Measurements from ENCODE around the gene GTPBP6. TPM values are rescaled to one million over a fixed set of nuclear protein-coding genes. Genes with fewer than 3 reads are reported as not detected.
"Not testable (repeated sequence)": the region's sequence is repeated elsewhere in the genome, so short reads cannot be mapped to it uniquely, and the experiment has no call there.

GTPBP6 gene
- total RNA-seq, 8 experiments from 2014 or later: 13.3 to 60.2 (median 26.0) TPM

DNA sequence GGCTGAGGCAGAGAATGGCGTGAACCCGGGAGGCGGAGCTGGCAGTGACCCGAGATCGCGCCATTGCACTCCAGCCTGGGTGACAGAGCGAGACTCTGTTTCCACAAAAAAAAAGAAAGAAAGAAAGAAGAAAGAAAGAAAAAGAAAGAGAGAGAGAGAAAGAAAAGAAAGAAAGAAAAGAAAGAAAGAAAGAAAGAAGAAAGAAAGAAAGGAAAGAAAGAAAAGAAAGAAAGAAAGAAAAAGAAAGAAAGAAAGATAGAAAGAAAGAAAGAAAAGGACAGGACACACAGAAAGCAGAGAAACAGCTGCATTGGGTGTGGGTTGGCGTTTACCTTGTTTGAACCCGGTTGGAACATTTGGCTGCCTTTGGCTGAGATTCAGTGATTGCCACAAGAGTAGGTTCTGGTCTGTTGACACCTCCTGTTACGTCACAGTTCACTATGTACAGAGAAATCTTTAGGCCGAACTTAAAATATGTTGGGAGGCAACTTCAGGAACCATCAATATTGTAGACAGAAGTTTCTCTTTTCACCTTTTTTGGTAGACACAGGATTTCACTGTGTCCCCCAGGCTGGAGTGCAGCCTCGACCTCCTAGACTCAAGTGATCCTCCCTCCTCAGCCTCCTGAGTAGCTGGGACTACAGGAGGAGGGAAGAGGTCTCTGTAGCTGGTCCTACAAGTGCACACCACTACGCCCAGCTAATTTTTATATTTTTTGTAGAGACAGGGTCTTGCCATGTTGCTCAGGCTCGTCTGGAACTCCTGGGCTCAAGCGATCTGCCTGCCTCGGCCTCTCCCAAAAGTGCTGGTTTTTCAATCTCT, 53.8 kb downstream of the GTPBP6 start:
- Histone ChIP-seq H3K4me1 (replicated peaks in 1 of 2) (peaks cover 10 to 19% of the 10 kb centered on the region in 2 donors), H3K27ac (no peak overlapping the region), H3K4me3 (no peak overlapping the region)
- in situ Hi-C loops (cut with MboI; ENCODE audit: low pct_unique_long_range_greater_than_20kb in 2 of 9, low sequenced_read_pairs in 9 of 9, unreplicated experiment in 9 of 9): no loop called here
- WGBS, 10 experiments: 18 to 100% (median 84%) methylated on average over 2 to 16 of the region's 16 CpGs
- no peak for ATAC-seq (replicated peaks in 6 of 8)

DNA sequence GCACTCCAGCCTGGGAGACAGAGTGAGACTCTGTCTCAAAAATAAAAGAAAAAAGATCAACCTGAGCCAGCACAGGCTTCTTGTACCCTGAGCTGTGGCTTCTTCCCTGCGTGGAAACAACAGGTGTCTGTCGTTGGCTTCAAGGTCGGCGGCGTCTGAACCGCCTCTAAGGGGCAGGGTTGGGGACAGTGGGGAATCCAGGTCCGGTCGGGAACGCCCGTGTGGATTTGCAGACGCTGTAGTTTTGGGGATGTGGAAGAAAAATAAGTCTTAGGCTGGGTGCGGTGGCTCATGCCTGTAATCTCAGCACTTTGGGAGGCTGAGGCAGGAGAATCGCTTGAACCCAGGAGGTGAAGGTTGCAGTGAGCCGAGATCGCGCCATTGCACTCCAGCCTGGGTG, 54.6 kb downstream of the GTPBP6 start:
- in situ Hi-C loops (cut with MboI; ENCODE audit: low pct_unique_long_range_greater_than_20kb in 2 of 9, low sequenced_read_pairs in 9 of 9, unreplicated experiment in 9 of 9); H3K4me3 ChIP-seq; H3K27ac ChIP-seq; ATAC-seq (replicated peaks in 6 of 8): not testable (repeated sequence)
- peaks cover 10 to 21% of the 10 kb centered on the region in 2 donors for H3K4me1 ChIP-seq (replicated peaks in 1 of 2)
- 80 to 100% (median 91%) methylated on average over 1 to 12 of the region's 16 CpGs; no CpG with 5 or more reads in 6 of the 10 experiments for WGBS, 10 experiments

DNA sequence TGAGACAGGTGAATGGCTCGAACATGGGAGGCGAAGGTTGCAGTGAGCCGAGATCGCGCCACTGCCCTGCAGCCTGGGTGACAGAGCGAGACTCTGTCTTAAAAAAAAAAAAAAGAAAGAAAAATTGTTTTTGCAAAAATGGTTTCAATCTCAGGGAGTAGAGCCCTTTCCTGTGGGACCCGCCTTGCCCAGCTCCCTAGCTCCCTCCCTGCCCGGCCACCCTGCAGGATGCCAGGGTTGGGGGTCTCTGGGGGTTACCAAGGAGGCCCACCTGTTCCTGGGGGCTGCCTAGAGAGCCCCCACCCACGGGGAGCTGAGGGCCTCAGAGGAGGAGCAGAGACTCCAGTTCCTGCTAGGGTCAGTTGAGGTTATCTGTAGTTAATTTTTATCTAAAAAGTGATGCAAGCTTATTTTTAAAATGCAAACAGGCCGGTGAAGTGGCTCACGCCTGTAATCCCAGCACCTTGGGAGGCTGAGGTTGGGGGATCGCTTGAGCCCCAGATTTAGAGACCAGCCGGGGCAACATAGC, 56.2 kb downstream of the GTPBP6 start:
- 60 to 100% (median 88%) methylated on average over 1 to 10 of the region's 13 CpGs; no CpG with 5 or more reads in 1 of the 10 experiments for WGBS, 10 experiments
- no peak overlapping the region for H3K27ac ChIP-seq
- no peak for ATAC-seq (replicated peaks in 6 of 8)

DNA sequence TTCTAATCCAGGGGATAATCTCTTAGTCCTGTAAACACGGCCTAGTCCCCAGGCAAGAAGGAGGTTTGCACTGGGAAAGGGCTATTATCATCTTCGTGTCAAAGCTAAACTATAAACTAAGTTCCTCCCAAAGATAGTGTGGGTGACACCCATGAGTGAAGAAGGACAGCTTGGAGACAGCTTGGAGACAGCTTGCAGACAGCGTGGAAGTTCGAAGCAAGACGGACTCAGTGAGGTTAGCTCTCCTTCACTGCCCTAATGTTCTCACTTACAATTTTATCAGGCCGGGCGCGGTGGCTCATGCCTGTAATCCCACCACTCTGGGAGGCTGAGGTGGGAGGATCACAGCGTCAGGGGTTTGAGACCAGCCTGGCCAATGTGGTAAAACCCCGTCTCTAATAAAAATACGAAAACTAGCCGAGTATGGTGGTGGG, 56.7 kb downstream of the GTPBP6 start:
- H3K4me3 ChIP-seq: no peak overlapping the region
- peaks cover 10 to 21% of the 10 kb centered on the region in 2 donors for H3K4me1 ChIP-seq (replicated peaks in 1 of 2)
- no peak overlapping the region for H3K27ac ChIP-seq
- in situ Hi-C loops (cut with MboI; ENCODE audit: low pct_unique_long_range_greater_than_20kb in 2 of 9, low sequenced_read_pairs in 9 of 9, unreplicated experiment in 9 of 9): no loop called here
- ATAC-seq (replicated peaks in 6 of 8): peak in 5 of 8 experiments; percentile 11 to 71 (median 28)
- WGBS, 10 experiments: 0 to 93% (median 84%) methylated on average over 1 to 7 of the region's 12 CpGs; no CpG with 5 or more reads in 3 of the 10 experiments

More for the DNA sequence above, 56.2 kb downstream of the GTPBP6 start:
- Histone ChIP-seq H3K4me1 (replicated peaks in 1 of 2) (peaks cover 10 to 21% of the 10 kb centered on the region in 2 donors), H3K4me3 (no peak overlapping the region)
- in situ Hi-C loops (cut with MboI; ENCODE audit: low pct_unique_long_range_greater_than_20kb in 2 of 9, low sequenced_read_pairs in 9 of 9, unreplicated experiment in 9 of 9): no loop called here

DNA sequence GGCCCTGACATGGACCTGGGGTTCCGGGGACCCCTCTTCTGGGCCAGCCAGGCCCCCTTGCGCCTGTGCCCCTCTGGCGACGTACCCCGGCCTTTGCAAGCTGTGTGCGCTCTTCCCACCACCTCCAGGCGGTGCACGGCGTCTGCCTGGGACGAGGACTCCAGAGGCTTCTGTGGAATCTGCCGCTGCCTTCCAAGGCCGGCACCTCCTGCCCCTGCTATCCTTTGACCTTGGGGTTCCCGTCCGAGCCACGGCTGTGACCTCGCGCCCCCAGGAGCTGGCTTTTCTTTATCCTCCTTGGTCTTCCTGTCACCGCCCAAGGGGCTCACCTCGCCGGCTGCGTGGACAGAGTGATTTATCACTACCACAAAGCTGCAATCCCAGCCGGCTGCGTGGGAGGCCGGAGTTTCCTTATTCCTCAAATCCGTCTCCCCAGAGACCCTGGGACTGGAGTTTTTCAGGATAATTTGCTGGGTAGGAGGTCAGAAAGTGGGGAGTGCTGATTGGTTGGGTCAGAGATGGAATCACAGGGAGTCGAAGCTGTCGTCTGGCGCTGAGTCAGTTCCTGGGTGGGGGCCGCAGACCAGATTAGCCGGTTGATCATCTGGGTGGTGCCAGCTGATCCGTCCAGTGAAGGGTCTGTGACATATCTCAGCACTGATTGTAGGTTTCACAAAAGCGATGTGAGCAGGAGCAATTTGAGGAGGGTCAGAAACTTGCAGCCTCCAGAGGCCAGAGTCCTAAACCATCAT, 57.3 kb downstream of the GTPBP6 start:
- 8 to 81% (median 39%) methylated on average over 1 to 11 of the region's 32 CpGs; no CpG with 5 or more reads in 2 of the 10 experiments for WGBS, 10 experiments
- Histone ChIP-seq H3K27ac (peak overlapping the region; percentile 22 to 73), H3K4me3 (no peak overlapping the region), H3K4me1 (replicated peaks in 1 of 2) (peaks cover 10 to 21% of the 10 kb centered on the region in 2 donors)
- ATAC-seq (replicated peaks in 6 of 8): peak in 7 of 8 experiments; percentile 59 to 94 (median 92)
- in situ Hi-C loops (cut with MboI; ENCODE audit: low pct_unique_long_range_greater_than_20kb in 2 of 9, low sequenced_read_pairs in 9 of 9, unreplicated experiment in 9 of 9): no loop called here

DNA sequence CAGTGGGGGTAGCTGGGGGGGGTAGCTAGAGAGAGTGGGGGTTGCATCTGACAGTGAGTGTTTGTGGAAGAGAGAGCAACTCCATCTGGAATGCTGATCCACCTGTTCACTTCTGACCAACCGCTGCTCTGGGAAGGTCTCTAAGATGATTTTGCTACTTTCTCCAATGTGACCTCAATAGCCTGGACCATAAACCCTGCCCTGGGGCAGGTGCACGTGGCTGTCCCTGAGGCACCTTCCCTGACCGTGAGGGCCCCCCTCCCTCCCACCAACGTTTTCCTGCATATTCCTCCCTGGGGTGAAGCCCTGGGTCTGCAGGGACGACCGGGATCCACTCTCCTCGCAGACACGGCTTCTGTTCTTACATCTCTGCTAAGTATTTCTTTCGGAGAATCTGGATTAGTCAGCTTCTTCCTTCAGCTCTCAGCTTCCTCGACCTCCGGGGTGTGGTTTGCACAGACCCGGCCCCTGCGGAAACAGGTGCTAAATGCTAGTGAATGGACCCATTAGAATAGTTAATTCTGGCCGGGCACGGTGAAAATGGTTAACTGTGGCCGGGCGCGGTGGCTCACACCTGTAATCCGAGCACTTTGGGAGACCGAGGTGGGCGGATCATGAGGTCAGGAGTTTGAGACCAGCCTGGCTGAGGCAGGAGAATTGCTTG, 58.8 kb downstream of the GTPBP6 start:
- WGBS, 10 experiments: 0 to 80% (median 54%) methylated on average over 1 to 11 of the region's 21 CpGs; no CpG with 5 or more reads in 3 of the 10 experiments
- in situ Hi-C loops (cut with MboI; ENCODE audit: low pct_unique_long_range_greater_than_20kb in 2 of 9, low sequenced_read_pairs in 9 of 9, unreplicated experiment in 9 of 9): no loop called here
- H3K4me3 ChIP-seq: no peak overlapping the region
- H3K27ac ChIP-seq: no peak overlapping the region
- no peak for ATAC-seq (replicated peaks in 6 of 8)
- H3K4me1 ChIP-seq (replicated peaks in 1 of 2): peaks cover 10 to 21% of the 10 kb centered on the region in 2 donors

DNA sequence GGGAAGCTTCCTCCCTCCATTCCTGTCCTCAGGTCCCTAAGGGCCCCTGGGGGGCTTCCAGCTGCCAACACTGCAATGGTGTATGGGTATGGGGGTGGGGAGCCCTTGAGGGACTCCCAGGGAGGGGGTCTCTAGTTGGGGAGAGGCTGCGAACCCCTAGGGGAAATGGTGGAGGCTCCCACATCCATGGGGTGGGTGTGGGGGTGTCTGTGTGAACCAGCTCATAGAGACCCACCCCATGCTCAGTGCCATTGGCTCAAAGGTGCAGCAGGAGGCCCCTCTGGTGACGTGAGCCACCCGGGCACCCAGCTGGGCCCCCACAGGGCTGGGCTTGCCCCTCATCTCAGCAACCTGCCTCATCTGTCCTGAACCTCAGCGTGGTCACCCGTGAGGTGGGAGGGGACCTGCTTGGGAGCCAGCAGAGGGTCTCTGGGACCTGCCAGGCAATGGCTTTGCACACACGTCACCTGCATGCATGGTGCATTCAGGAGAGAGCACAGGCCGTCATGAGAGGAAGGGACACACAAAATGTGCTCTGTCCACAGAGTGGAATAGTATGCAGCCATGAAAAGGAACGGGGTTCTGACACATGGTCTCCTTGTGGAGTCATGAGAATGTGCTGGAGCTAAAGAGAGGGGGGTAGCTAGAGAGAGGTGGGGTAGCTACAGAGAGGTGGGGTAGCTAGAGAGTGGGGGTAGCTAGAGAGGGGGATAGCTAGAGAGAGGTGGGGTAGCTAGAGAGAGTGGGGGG, 60.1 kb downstream of the GTPBP6 start:
- no peak overlapping the region for H3K4me3 ChIP-seq
- in situ Hi-C loops (cut with MboI; ENCODE audit: low pct_unique_long_range_greater_than_20kb in 2 of 9, low sequenced_read_pairs in 9 of 9, unreplicated experiment in 9 of 9): no loop called here
- H3K27ac ChIP-seq: no peak overlapping the region
- peaks cover 10 to 21% of the 10 kb centered on the region in 2 donors for H3K4me1 ChIP-seq (replicated peaks in 1 of 2)
- WGBS, 10 experiments: 60% methylated on average over 3 of the region's 8 CpGs; no CpG with 5 or more reads in 9 of the 10 experiments
- ATAC-seq (replicated peaks in 6 of 8): no peak

DNA sequence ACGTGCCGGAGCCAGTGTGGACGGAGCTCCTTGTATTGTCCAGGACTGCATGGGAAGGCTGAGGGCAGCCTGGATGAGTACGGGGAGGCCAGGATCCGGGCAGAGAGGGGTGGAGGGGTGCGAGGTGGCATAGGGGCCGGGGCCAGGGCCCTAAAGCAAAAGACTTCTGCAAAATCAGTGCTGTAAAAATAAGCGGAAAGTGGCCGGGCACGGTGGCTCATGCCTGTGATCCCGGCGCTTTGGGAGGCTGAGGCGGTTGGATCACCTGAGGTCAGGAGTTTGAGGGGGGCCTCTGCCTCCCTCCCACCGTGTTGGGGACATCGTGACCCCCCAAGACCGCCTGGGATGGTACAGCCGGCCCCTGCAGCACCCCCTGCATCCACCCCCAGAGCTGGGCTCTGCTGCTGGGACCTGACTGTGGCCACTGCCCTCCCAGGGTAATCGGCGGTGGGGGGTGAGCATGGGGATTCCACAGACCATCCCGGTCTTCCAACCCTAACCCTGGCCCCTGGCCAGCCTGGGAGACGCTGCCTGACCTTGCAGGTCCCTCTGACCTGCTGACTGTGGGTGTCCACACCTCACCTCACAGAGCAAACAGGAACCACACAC, 60.8 kb downstream of the GTPBP6 start:
- no peak overlapping the region for H3K27ac ChIP-seq
- peaks cover 10 to 21% of the 10 kb centered on the region in 2 donors for H3K4me1 ChIP-seq (replicated peaks in 1 of 2)
- H3K4me3 ChIP-seq: no peak overlapping the region
- in situ Hi-C loops (cut with MboI; ENCODE audit: low pct_unique_long_range_greater_than_20kb in 2 of 9, low sequenced_read_pairs in 9 of 9, unreplicated experiment in 9 of 9): no loop called here
- no peak for ATAC-seq (replicated peaks in 6 of 8)
- WGBS, 10 experiments: 82 to 100% (median 87%) methylated on average over 1 to 7 of the region's 21 CpGs; no CpG with 5 or more reads in 7 of the 10 experiments

DNA sequence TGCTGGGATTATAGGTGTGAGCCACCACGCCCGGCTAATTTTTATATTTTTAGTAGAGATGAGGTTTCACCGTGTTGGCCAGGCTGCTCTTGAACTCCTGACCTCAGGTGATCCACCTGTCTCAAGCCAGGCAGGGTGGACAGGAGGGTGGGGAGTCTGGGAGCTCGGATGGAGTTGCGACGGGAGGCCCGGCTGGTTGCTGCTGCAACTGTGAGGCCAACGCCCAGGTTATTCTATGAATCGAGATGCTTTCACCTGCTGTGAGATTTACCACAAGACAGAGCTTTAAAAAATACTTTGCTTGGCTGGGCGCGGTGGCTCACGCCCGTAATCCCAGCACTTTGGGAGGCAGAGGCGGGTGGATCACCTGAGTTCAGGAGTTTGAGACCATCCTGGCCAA, 61.5 kb downstream of the GTPBP6 start:
- H3K4me3 ChIP-seq; ATAC-seq (replicated peaks in 6 of 8); in situ Hi-C loops (cut with MboI; ENCODE audit: low pct_unique_long_range_greater_than_20kb in 2 of 9, low sequenced_read_pairs in 9 of 9, unreplicated experiment in 9 of 9); H3K27ac ChIP-seq: not testable (repeated sequence)
- WGBS, 10 experiments: 50 to 96% (median 89%) methylated on average over 3 to 9 of the region's 14 CpGs; no CpG with 5 or more reads in 3 of the 10 experiments
- peaks cover 7 to 17% of the 10 kb centered on the region in 2 donors for H3K4me1 ChIP-seq (replicated peaks in 1 of 2)

DNA sequence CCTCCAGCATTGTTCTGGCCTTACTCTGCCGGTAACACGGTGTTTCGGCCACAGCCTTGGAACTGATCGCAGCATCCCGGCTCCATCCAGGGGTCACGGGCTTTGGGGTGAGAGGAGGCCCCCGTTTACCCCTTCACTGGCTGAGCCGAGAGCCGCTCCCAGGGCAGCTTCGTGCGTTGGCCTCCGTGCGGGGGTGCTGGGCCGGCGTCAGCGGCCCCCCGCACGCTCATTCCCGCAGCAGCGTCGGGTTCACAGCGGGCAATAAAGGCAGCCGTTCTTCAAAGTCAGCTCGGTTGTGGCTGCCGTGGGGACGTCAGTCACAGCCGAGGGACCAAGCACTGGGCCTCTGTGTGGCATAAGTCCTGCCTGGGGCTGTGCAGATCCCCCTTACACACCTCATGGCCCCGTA, 62.7 kb downstream of the GTPBP6 start:
- in situ Hi-C loops (cut with MboI; ENCODE audit: low pct_unique_long_range_greater_than_20kb in 2 of 9, low sequenced_read_pairs in 9 of 9, unreplicated experiment in 9 of 9): no loop called here

More for the DNA sequence above, 62.7 kb downstream of the GTPBP6 start:
- H3K27ac ChIP-seq: no peak overlapping the region
- peaks cover 0 to 5% of the 10 kb centered on the region in 2 donors for H3K4me1 ChIP-seq (replicated peaks in 1 of 2)
- no peak for ATAC-seq (replicated peaks in 6 of 8)
- no peak overlapping the region for H3K4me3 ChIP-seq
- 80 to 81% methylated on average over 5 to 7 of the region's 28 CpGs; no CpG with 5 or more reads in 8 of the 10 experiments for WGBS, 10 experiments

All from motor neuron (in vitro differentiated cells).